Right lobe of liver (tissue), 4 donors: ENCODE measurements around the gene P2RY2.

Experiments
- POLR2A ChIP-seq: fragments of 450-650 bp; IDR thresholded peaks from one replicate; pipeline ENCODE4 v1.6.1; 2017; ENCODE audit warnings: antibody characterized with exemption, mild to moderate bottlenecking
- TF ChIP-seq, protein P1 (sequence below), 4 donors: fragments of 200-600 bp in 3 of 4; fragments of 450-650 bp in 1 of 4; IDR thresholded peaks; one replicate each; pipeline versions ENCODE4 v1.5.1 to v1.8.0; 2016 to 2022; ENCODE audit warnings: antibody characterized with exemption in 4 of 4, mild to moderate bottlenecking in 2 of 4
- donor health status: DM: no; HTN: no; CAD: no.
- donor health status: DM: no; HTN: no; CAD: no.
- donor health status: DM: no; HTN: yes; CAD: no.

DNA sequence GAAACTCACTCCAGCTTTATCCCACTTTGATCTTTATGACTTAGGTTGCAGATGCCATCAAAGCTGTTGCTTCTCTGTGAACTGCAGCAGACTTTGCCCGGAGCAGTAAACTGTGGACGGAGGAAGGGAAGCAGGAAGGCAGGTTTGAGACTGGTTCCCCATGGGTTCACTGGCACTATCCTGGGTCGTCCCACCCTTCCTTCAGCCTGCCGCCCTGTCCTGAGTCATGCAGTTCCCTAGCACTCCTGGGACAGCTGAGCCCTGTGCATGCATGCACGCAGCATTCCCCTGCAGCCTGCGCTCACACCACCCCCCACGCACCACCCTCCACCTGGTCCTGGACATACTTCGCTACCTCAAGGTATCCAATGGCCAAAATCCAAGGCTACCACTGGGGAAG, 23.5 kb upstream of the P2RY2 start:
- TF ChIP-seq, protein P1, sequence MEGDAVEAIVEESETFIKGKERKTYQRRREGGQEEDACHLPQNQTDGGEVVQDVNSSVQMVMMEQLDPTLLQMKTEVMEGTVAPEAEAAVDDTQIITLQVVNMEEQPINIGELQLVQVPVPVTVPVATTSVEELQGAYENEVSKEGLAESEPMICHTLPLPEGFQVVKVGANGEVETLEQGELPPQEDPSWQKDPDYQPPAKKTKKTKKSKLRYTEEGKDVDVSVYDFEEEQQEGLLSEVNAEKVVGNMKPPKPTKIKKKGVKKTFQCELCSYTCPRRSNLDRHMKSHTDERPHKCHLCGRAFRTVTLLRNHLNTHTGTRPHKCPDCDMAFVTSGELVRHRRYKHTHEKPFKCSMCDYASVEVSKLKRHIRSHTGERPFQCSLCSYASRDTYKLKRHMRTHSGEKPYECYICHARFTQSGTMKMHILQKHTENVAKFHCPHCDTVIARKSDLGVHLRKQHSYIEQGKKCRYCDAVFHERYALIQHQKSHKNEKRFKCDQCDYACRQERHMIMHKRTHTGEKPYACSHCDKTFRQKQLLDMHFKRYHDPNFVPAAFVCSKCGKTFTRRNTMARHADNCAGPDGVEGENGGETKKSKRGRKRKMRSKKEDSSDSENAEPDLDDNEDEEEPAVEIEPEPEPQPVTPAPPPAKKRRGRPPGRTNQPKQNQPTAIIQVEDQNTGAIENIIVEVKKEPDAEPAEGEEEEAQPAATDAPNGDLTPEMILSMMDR (IDR thresholded peaks at IDR 0.05) = no peak
- TF ChIP-seq POLR2A = no peak
